GM12865 (cell line): ENCODE results near the gene CYTH4.

Experiments used
- DNase-seq: peaks from one replicate; pipeline ENCODE4 v3.0.0; 2010; ENCODE audit warnings: low read depth
- H3K4me3 ChIP-seq: 2 replicates; pipeline ENCODE4 v1.5.1; 2011; ENCODE audit warnings: mild to moderate bottlenecking, low read depth, low read length, control low read depth
- CTCF ChIP-seq: IDR thresholded peaks from 2 replicates; pipeline ENCODE4 v1.5.1; 2011; ENCODE audit warnings: low read length, control low read depth, low read depth, inconsistent platforms; ENCODE audit not compliant: insufficient read depth; ENCODE audit errors: missing control alignments

The CYTH4 gene

DNA sequence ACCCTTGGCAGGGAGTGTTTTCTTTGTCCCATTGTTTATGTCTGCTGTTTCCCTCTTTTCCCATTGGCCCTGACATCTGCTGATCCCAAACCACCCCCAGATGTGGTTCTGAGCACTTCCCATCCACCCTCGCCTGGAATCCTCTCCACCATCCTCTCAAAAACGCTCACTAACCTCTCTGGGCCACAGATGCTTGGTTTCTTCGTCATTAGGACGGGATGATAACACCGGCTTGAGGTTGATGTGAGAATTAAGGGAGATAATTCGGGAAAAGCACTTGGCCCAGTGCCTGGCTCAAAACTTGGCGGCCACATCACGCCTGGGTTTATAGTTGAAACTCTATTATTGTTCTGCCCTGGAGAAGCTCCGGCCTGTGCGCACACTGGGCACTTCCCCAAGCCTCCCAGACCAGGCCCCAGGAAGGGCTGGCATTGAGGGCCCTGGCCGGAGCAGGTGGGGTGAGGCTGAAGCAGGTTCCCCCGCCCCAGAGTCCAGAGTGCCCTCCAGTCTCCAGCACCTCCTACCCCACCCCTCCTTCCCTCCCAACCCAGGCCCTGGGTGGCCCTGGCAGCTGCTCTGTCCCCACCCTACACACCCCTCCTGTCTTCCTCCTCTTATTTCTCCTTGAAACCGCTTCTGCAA lies 63.7 kb downstream of the CYTH4 start:
- DNase-seq, result no peak
- no peak for TF ChIP-seq CTCF
- H3K4me3 ChIP-seq, result no peak overlapping the region

- H3K4me3 ChIP-seq, result no peak overlapping the region
- no peak for TF ChIP-seq CTCF
- no peak for DNase-seq
Observed at GRCh38 chr22:37346505-37346895, 64.2 kb downstream of the CYTH4 start.

- no peak for TF ChIP-seq CTCF
- H3K4me3 ChIP-seq, result no peak overlapping the region
- no peak for DNase-seq
Observed at GRCh38 chr22:37349043-37349814, 66.9 kb downstream of the CYTH4 start.

DNA sequence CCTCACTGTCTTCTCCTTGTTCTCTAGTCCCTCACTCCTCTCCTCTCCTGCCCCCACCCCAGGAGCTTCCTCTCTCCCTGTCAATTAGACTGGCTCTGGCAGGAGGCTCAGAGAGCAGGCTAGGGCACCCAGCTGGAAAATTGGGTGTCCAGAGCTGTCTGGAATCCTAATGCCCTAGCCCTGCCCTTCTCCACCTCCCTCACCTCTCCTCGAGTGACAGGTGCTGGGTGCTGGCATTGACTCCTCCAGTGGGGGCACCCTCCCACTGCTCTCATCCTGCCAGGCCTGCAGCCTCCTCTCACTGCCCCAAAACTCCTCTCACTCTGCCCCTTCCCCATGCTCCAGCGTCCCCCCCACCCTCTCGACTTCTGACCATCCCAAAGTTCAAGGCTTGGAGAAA lies 68.9 kb downstream of the CYTH4 start:
- no peak overlapping the region for H3K4me3 ChIP-seq
- no peak for DNase-seq
- TF ChIP-seq CTCF, result no peak

DNA sequence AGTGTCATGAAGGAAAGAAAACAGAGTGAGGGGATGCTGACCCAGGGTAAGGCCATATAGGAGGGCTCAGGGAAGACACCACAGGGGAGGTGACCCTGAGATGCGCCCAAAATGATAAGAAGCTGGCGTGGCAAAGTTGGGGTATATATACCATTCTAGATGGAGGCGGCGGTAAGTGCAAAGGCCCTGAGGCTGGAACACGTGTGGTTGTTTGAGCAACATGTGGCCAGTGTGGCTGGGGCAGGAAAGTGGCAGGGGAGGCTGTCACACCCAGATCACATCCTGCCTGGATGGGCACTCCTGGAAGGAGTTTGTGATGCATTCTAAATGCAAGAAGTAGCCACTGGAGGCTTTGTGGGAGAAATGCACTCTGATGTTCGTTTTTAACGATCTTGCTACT lies 70.2 kb downstream of the CYTH4 start:
- H3K4me3 ChIP-seq, result no peak overlapping the region
- no peak for TF ChIP-seq CTCF
- no peak for DNase-seq

DNA sequence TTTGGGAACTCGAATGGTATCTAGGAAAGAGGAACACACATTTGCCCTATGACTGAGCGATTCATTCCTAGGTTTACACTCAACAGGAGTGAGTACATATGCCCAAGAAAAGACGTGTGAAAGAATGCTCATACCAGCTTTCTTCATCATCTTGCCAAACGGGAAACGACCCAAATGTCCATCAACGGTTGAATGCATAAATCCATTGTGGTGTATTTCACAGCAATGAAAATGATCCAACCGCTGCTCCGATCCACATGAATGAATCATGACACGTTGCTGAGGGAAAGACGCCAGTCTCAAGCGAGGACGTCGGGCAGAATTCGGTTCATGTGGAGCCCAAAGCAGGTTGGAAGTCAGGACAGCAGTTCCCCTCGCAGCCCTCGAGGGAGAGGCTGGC lies 71.5 kb downstream of the CYTH4 start:
- H3K4me3 ChIP-seq, result no peak overlapping the region
- DNase-seq, result no peak
- no peak for TF ChIP-seq CTCF
